Neural progenitor cell (in vitro differentiated cells): ENCODE measurements around the gene GORAB.

Experiments used
- CTCF ChIP-seq: fragments of 200-600 bp; sonication (generic); IDR thresholded peaks from 2 replicates; pipeline ENCODE4 v1.5.1; 2017; ENCODE audit warnings: antibody characterized with exemption, mild to moderate bottlenecking
- EZH2 ChIP-seq: fragments of 200-600 bp; sonication (generic); IDR thresholded peaks from 2 replicates; pipeline ENCODE4 v1.6.1; 2017; ENCODE audit warnings: antibody characterized with exemption, mild to moderate bottlenecking, moderate library complexity

GRCh38 chr1:170547255-170547654 lies 15.3 kb downstream of the GORAB start:
- TF ChIP-seq CTCF: no peak
- no peak for TF ChIP-seq EZH2
